Amniotic stem cell (primary cell): ENCODE measurements around the gene NFIB.

Source experiments
- DNase-seq: peaks from one replicate; lab custom pipeline; 2025; lab: John Stamatoyannopoulos, UW

NFIB gene

GRCh38 chr9:14185016-14185415 lies 128.9 kb downstream of the NFIB start:
- no peak for DNase-seq

- no peak for DNase-seq
Measured at GRCh38 chr9:14183001-14183400, 130.9 kb downstream of the NFIB start.

DNA sequence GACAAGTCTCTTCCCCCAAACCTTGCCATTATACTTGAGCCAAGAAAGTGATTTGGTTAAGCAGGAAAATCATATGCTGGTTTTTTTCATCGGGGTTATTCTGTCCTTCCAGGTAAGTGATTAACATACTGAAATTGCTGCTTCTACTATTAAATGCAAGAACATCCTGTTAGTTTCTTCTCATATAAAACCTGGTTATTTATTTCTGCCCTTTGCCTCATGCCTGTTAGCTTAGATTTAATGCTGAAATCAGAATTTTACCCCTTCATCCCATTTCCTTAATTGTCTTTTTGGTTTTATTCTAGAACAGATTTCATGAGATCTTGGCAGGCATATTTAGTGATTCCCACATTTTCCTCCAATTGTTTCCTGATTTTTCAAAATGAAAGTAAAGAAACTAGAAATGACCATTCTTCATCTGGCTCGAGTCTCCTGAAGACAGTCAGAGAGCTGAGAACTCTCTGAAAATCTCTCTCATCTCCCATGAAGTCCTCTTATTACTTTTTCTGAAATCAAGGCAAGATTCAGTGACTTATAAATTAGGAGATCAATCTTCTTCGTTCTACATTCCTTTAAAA lies 132.9 kb downstream of the NFIB start:
- no peak for DNase-seq

GRCh38 chr9:14180093-14180959 lies 133.6 kb downstream of the NFIB start:
- no peak for DNase-seq

DNA sequence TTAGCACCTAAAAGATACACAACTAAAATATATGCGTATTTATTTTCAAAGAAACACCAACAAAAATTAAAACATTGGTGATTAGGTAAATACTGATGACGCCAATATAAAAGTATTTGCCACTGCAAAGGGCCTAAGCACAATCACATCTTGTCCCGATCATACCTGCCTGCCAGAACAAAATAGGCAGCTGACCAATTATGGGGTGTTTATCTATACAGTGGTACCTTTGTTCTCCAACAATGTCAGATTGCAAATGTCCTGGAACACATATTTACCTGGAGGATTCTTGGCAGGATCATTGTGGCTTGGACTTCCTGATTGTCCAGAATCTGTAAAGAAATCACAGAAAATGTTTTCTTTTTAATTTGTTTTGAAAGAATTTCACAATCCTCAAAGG lies 134.5 kb downstream of the NFIB start:
- DNase-seq = no peak

DNA sequence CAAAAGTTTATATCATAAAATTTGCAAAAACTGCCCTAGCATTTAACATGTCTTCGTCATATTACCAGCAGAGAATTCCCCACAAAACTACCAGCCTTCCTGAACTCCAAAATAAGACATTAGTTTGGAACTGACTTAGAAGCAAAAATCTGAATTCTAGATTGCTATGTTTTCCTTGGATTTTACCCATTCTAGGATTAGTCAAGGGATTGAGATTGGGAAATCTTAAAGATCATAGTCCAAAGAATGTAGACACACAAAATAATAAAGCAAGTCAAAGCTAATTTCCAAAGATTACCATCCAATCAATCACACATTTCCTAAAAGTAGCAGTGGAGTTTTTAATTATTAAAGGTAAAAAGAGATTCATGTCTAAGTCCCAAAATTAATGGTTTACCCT lies 138.2 kb downstream of the NFIB start:
- no peak for DNase-seq

- no peak for DNase-seq
Measured at GRCh38 chr9:14173713-14174112, 140.2 kb downstream of the NFIB start.

DNA sequence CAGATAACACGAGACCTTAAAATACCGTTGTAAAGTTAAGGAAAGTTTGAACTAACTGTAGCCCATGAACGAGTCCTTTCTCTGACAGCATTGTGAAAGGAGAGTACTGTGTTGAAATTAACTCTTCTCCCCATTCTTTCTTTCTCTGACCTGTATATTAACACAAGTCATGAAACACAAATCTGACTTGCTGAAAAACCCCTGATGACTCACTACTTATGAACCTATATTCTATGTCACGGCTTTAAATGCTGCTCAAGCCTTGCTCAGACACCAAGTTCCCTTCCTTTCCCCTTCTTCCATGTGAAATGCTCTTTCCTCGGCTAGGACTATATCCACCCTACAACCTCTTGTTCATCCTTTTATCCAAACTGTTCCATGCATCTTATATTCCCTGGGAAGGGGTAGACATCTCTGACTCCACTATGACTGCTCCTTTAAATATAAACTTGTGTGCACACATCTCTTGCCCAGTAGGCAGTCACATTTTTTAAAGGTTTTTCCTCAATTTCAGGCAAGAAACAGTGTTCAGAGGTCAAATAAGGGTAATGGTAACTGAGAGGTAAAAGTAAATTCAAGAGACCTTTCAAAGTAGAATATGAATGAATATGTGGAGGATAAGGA lies 142.9 kb downstream of the NFIB start:
- no peak for DNase-seq

DNA sequence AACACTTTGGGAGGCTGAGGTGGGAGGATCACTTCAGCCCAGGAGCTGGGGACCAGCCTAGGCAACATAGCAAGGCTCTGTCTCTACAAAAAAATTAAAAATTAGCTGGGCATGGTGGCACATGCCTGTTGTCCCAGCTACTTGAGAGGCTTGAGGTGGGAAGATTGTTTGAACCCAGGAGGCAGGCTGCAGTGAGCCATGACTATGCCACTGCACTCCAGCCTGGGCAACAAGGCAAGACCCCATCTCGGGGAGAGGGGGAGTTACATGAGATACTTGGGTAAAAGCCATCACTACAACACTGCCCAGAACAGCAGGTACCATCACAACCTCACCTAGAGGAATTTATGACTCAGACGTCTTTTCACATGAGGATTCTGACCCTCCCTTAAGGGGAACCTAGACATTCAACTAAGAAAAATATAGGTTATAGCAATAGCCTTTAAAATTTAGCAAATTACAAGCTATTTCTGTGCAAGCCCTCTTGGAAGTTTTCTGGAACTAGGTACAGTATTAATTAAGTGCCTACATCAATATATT lies 143.5 kb downstream of the NFIB start:
- DNase-seq = no peak

DNA sequence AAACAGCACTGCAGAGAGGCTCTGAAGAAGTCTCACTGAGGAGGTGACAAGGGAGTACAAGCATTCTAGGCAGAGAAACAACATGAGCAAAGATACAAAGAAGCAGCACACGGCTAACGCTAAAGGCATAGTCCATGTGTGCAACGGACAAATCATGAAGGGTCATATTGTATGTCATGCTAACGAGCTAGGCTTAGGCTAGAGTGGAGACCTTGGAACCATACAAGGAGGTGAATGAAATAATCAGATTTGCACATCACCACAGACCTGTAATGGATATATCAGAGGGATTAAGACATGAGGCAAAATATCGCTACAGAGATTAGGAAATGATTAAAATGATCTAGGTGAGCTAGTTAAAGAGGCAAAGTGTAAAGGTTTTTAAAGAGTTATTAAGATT lies 145.6 kb downstream of the NFIB start:
- DNase-seq = no peak

GRCh38 chr9:14165376-14166035 lies 148.4 kb downstream of the NFIB start:
- no peak for DNase-seq

GRCh38 chr9:14164908-14165307 lies 149.0 kb downstream of the NFIB start:
- DNase-seq = no peak

DNA sequence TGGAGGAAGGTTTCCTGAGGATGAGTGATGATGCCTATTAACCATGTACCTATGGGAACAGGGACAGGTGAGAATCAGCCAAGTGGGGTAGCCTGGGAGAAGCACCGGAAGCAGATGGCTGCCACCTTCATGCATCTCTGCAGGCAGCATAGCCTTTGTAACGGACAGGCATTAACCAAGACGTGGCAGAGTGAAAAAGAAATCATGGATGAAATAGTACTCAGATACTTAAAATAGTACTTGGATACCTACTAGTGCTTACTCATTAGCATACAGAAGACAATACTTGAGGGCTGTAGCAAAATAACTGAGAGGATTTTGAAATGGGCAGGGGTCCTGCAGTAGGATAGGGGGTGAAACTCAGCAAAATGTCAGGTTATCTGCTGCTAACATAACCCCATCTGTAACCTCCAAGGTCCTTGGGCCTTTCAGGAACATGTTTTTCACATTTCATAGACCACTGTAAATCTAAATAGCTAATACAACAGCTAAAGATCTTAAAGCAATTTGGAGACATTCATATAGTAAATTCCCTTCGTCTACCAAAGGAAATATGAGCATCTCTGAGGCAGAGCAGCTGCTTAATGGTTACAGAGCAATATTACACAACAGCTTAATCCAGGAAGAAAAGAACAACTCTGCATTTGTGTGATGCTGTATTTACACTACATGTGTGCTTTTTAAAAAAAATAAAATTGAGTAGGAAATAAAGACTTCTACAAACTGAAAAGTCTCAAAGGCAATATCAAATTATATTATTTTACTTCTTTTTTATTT lies 154.3 kb downstream of the NFIB start:
- DNase-seq = no peak

DNA sequence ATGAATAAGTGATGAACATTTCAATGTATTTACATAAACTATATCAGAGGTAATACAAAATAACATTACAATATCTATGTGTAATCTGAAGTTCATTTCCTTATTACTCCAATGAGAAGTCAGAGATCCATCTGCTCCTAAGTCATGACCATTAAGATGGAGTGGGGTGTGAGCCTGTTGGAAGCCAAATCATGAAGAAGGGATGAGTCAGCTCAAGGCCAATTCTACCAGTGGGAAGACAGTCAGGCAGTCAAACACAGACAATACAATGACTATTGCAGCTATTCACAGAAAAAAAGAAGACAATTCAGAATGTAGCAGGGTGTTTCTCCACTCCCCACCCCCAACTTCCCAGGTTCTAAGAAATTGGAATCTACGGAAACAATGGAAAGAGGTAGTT lies 155.0 kb downstream of the NFIB start:
- DNase-seq = no peak

DNA sequence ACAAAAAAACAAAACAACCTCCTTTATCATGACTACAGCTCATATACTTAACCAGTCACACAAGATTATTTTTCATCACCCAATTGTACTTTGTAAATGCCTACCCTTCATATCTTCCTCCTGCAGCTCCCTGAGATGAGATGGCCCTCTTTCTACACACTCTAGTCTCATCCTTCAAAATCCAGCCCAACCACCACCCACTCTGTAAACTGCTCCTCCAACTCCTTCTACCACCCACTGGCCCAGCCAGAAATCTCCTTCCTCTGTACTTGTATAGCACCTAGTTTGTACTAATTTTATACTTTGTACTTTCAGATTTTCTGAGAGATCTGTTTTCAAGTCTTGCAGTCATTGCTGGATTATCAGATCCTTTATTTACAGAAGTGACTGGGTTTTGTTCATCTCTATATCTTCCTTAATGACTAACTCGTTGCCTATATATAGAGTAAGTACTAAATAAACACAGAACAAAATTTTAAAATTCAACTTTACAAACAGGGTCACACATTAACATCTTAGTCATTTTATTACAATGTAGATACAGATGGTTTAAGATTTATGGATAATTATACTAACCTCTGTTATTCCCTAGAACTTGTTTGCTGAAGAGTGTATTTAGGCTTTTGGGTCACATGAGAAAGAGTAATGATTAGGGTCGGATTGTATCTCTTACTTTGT lies 155.7 kb downstream of the NFIB start:
- DNase-seq = no peak

- no peak for DNase-seq
Measured at GRCh38 chr9:14157191-14157590, 156.8 kb downstream of the NFIB start.

- no peak for DNase-seq
Measured at GRCh38 chr9:14156046-14156445, 157.9 kb downstream of the NFIB start.

DNA sequence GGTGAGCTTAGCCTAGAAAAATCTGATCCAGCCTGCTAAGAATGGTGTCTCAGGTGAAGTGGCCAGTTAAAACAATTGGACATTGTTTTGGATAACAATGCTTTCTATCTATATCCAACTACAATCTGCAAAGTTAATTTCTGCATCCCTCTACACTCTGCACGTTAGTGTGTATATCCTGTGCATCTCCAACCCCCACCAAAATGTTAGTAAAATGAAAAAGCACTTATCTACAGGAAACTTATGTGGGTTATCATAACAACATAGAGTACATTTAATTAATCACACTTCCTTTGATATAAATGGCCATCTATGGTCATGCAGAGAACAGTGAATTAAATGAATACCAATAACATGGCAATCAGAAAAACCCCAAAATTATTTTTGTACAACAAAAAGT lies 158.7 kb downstream of the NFIB start:
- DNase-seq = no peak

DNA sequence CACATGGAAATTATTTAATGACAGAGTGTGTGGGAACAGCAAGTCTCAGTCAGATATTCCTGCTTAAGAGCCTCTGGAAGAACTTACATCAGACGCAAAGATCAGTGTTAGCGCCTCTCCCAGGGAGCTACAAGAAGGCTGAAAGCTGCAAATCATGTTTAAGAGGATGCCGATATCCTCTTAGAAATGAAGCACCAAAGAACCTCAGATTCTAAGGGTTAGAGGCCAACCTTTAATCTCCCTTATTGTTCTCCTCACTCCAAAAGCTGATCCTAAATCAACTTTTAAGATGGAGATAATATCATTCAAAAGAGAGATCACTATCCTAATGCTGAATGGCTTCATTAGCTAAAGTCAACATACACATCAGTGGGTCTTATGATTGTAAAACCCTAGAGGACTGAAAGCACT lies 160.6 kb downstream of the NFIB start:
- DNase-seq = no peak

DNA sequence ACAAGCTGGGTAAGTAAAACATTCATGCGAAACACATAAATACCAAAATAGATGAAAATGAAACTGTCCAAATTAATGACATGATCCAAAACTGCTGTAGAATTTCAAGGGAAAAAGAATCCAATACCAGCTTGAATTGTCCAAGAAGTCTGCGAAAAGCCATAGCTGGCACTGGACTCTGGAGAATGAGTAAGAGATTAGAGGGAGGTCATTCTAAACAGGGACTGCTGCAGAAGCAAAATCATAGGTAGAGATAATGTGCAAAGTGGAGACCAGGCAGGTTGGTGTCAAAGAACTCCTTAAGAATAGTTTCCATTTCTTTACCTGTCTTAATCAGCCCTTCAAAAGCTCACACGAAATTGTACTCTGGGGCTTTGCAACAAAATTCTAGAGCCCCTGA lies 162.5 kb downstream of the NFIB start:
- DNase-seq = no peak

GRCh38 chr9:14148501-14149103 lies 165.3 kb downstream of the NFIB start:
- DNase-seq = no peak
